ENCODE data around the gene MEF2C.
A peak's percentile ranks its signal among the peaks of the same experiment; 100 is the strongest.

The MEF2C gene

DNA sequence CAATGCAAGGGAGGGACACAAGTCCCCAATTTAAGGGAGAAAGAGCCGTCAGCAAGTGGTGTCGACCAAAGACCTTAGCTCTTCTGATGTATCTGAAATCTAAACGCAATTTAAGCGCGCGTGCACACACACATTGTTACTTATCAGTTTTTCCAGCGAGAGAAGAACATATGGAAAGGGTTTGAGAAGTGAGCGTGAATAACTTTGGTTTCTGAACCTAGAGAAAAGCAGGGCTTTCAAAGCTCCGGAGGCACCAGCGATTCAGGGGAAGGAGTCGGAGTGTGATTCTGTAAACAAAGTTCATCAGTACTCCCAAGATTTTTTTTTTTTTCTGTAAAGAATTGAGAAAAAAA is 191.8 kb downstream of the MEF2C start:
- Mint-ChIP-seq H3K4me3 (peak overlapping the region; percentile 74 to 80 (median 74)), H3K27me3 (ENCODE audit: low read depth) (peaks cover 100% of the 10 kb centered on the region), H3K27ac (no peak overlapping the region), H3K4me1 (peaks cover 25% of the 10 kb centered on the region), H3K9me3 (peaks cover 3% of the 10 kb centered on the region), H3K36me3 (ENCODE audit: low read depth) (no peaks in the 10 kb centered on the region)
- TF ChIP-seq, protein P1, sequence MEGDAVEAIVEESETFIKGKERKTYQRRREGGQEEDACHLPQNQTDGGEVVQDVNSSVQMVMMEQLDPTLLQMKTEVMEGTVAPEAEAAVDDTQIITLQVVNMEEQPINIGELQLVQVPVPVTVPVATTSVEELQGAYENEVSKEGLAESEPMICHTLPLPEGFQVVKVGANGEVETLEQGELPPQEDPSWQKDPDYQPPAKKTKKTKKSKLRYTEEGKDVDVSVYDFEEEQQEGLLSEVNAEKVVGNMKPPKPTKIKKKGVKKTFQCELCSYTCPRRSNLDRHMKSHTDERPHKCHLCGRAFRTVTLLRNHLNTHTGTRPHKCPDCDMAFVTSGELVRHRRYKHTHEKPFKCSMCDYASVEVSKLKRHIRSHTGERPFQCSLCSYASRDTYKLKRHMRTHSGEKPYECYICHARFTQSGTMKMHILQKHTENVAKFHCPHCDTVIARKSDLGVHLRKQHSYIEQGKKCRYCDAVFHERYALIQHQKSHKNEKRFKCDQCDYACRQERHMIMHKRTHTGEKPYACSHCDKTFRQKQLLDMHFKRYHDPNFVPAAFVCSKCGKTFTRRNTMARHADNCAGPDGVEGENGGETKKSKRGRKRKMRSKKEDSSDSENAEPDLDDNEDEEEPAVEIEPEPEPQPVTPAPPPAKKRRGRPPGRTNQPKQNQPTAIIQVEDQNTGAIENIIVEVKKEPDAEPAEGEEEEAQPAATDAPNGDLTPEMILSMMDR (IDR thresholded peaks at IDR 0.05; ENCODE audit: unreplicated experiment in 3 of 3): no peak

- TF ChIP-seq, protein P1 (IDR thresholded peaks at IDR 0.05; ENCODE audit: unreplicated experiment in 3 of 3): peak; percentile 98
- Mint-ChIP-seq H3K36me3 (ENCODE audit: low read depth) (no peaks in the 10 kb centered on the region), H3K4me3 (peak overlapping the region; percentile 74 to 80 (median 74)), H3K9me3 (peaks cover 3% of the 10 kb centered on the region), H3K4me1 (peaks cover 25% of the 10 kb centered on the region), H3K27ac (no peak overlapping the region), H3K27me3 (ENCODE audit: low read depth) (peaks cover 100% of the 10 kb centered on the region)
Observed at GRCh38 chr5:88690409-88691229, 192.4 kb downstream of the MEF2C start.

- Mint-ChIP-seq H3K4me1 (peaks cover 25% of the 10 kb centered on the region), H3K27me3 (ENCODE audit: low read depth) (peaks cover 100% of the 10 kb centered on the region), H3K36me3 (ENCODE audit: low read depth) (no peaks in the 10 kb centered on the region), H3K27ac (no peak overlapping the region), H3K4me3 (peak overlapping the region; percentile 8 to 80 (median 74)), H3K9me3 (peaks cover 3% of the 10 kb centered on the region)
- TF ChIP-seq, protein P1 (IDR thresholded peaks at IDR 0.05; ENCODE audit: unreplicated experiment in 3 of 3): no peak
Observed at GRCh38 chr5:88689668-88690408, 193.1 kb downstream of the MEF2C start.

GRCh38 chr5:88688984-88689667 is 193.9 kb downstream of the MEF2C start:
- TF ChIP-seq, protein P1 (IDR thresholded peaks at IDR 0.05; ENCODE audit: unreplicated experiment in 3 of 3): no peak

DNA sequence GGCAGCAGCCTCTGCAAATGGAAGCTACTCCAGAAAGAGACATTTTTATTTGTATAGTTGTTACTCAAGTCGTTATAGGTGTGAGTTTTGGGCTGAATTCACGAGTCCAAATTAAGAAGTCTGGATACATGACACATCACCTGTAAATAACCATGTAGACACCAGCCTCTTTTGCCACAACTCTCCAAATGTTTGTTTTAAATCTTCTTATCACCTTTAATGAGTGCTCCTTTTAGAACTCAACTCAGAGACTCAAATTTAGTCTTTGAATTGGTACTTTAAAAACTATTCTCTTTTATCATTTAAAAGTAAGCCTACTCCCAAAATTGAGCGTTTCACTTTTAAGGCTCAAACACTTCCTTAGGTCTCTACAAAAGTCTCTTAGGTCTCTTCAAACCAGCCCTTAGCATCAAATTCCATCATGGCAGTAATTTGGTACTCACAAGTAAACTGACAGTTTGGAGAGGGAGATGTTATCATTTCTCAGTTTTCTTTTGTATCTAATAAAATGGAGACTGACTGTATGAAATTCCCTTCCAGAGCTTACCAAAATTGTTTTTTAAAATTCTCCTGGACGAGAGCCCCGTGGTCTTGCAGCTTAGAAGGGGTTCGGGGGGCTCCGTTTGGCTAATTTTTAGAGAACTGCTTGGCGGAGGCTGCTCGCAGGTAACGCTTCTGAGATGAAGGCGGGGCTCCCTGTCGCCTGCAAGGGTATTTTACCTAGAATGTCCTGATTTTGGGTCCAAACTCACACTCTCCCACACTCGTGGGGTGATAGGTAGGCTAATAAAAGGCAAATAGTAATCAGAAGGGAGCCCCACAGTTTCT is 194.6 kb downstream of the MEF2C start:
- no peak overlapping the region for H3K4me3 Mint-ChIP-seq
- TF ChIP-seq, protein P1 (IDR thresholded peaks at IDR 0.05; ENCODE audit: unreplicated experiment in 3 of 3): no peak

More at GRCh38 chr5:88688984-88689667, 193.9 kb downstream of the MEF2C start:
- Mint-ChIP-seq H3K4me3 (no peak overlapping the region), H3K27ac (no peak overlapping the region), H3K9me3 (no peaks in the 10 kb centered on the region), H3K4me1 (peaks cover 25% of the 10 kb centered on the region), H3K36me3 (ENCODE audit: low read depth) (no peaks in the 10 kb centered on the region), H3K27me3 (ENCODE audit: low read depth) (peaks cover 100% of the 10 kb centered on the region)

More for the DNA sequence above, 194.6 kb downstream of the MEF2C start:
- H3K4me1 Mint-ChIP-seq: peaks cover 25% of the 10 kb centered on the region
- no peak overlapping the region for H3K27ac Mint-ChIP-seq
- peaks cover 100% of the 10 kb centered on the region for H3K27me3 Mint-ChIP-seq (ENCODE audit: low read depth)
- H3K36me3 Mint-ChIP-seq (ENCODE audit: low read depth): no peaks in the 10 kb centered on the region
- H3K9me3 Mint-ChIP-seq: no peaks in the 10 kb centered on the region

Measured in nephron (organoid).